ENCODE measurements around the gene TANK.
"Not testable (repeated sequence)": the region's sequence is repeated elsewhere in the genome, so short reads cannot be mapped to it uniquely, and the experiment has no call there.

DNA sequence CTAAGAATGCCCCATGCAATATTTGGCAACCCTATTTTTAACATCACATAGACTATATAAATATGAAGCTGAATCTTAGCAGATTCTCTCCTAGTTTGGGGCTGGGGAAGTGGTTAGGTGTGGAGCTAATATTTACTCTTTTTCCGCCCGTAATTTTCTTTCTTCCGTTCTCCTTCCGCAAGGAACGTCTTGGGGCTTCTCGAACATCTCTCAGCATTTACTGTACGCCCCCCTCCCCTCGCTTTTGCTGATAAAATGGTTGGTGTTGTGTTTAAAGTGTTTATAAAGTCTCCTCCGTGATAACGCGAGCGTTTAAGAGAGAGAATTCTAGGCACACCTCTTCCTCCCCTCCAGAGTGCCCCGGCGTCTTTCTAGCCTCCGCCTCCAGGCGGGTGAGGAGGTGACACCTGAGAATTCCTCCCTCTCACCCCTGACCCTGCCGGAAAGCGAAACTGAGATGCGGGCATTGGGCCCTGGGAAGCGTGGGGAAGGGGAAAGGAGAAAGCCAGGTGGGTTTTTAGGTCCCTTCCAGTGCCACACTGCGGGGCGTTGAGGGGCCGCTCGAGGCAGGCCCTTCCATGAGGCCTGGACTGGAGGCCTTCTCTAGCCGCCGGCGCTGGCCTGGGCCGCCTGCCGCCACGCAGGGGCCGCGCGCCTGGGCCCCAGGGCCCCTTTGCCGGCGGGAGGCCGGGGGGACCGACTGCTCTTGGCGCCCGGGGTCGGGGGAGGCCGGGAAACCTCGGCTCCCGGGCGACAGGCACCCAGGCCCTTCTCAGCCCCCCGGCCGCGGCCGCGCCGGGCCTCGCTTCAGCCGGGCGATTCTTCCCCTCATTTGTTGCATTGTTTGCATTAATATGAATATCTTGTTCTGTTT is 84.4 kb downstream of the TANK start:
- TF ChIP-seq, protein P1, sequence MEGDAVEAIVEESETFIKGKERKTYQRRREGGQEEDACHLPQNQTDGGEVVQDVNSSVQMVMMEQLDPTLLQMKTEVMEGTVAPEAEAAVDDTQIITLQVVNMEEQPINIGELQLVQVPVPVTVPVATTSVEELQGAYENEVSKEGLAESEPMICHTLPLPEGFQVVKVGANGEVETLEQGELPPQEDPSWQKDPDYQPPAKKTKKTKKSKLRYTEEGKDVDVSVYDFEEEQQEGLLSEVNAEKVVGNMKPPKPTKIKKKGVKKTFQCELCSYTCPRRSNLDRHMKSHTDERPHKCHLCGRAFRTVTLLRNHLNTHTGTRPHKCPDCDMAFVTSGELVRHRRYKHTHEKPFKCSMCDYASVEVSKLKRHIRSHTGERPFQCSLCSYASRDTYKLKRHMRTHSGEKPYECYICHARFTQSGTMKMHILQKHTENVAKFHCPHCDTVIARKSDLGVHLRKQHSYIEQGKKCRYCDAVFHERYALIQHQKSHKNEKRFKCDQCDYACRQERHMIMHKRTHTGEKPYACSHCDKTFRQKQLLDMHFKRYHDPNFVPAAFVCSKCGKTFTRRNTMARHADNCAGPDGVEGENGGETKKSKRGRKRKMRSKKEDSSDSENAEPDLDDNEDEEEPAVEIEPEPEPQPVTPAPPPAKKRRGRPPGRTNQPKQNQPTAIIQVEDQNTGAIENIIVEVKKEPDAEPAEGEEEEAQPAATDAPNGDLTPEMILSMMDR (conservative IDR thresholded peaks at IDR 0.05; ENCODE audit: low read depth in 2 of 2): not testable (repeated sequence)
- not testable (repeated sequence) for TF ChIP-seq POLR2AphosphoS5 (IDR thresholded peaks at IDR 0.05; ENCODE audit: low read depth); EZH2phosphoT487 (IDR thresholded peaks at IDR 0.05; ENCODE audit: unreplicated experiment); ZNF331 (CRISPR knock-in tag; IDR thresholded peaks at IDR 0.05; ENCODE audit: low read depth); STAT1 (IDR thresholded peaks at IDR 0.05; ENCODE audit: unreplicated experiment); NANOG (IDR thresholded peaks at IDR 0.05; ENCODE audit: borderline replicate concordance); CREB1 (CRISPR knock-in tag; IDR thresholded peaks at IDR 0.05; ENCODE audit: low read depth); ZNF114 (CRISPR knock-in tag; IDR thresholded peaks at IDR 0.05); JUNB (IDR thresholded peaks at IDR 0.05; ENCODE audit: unreplicated experiment)
- TF ChIP-seq, protein P2, sequence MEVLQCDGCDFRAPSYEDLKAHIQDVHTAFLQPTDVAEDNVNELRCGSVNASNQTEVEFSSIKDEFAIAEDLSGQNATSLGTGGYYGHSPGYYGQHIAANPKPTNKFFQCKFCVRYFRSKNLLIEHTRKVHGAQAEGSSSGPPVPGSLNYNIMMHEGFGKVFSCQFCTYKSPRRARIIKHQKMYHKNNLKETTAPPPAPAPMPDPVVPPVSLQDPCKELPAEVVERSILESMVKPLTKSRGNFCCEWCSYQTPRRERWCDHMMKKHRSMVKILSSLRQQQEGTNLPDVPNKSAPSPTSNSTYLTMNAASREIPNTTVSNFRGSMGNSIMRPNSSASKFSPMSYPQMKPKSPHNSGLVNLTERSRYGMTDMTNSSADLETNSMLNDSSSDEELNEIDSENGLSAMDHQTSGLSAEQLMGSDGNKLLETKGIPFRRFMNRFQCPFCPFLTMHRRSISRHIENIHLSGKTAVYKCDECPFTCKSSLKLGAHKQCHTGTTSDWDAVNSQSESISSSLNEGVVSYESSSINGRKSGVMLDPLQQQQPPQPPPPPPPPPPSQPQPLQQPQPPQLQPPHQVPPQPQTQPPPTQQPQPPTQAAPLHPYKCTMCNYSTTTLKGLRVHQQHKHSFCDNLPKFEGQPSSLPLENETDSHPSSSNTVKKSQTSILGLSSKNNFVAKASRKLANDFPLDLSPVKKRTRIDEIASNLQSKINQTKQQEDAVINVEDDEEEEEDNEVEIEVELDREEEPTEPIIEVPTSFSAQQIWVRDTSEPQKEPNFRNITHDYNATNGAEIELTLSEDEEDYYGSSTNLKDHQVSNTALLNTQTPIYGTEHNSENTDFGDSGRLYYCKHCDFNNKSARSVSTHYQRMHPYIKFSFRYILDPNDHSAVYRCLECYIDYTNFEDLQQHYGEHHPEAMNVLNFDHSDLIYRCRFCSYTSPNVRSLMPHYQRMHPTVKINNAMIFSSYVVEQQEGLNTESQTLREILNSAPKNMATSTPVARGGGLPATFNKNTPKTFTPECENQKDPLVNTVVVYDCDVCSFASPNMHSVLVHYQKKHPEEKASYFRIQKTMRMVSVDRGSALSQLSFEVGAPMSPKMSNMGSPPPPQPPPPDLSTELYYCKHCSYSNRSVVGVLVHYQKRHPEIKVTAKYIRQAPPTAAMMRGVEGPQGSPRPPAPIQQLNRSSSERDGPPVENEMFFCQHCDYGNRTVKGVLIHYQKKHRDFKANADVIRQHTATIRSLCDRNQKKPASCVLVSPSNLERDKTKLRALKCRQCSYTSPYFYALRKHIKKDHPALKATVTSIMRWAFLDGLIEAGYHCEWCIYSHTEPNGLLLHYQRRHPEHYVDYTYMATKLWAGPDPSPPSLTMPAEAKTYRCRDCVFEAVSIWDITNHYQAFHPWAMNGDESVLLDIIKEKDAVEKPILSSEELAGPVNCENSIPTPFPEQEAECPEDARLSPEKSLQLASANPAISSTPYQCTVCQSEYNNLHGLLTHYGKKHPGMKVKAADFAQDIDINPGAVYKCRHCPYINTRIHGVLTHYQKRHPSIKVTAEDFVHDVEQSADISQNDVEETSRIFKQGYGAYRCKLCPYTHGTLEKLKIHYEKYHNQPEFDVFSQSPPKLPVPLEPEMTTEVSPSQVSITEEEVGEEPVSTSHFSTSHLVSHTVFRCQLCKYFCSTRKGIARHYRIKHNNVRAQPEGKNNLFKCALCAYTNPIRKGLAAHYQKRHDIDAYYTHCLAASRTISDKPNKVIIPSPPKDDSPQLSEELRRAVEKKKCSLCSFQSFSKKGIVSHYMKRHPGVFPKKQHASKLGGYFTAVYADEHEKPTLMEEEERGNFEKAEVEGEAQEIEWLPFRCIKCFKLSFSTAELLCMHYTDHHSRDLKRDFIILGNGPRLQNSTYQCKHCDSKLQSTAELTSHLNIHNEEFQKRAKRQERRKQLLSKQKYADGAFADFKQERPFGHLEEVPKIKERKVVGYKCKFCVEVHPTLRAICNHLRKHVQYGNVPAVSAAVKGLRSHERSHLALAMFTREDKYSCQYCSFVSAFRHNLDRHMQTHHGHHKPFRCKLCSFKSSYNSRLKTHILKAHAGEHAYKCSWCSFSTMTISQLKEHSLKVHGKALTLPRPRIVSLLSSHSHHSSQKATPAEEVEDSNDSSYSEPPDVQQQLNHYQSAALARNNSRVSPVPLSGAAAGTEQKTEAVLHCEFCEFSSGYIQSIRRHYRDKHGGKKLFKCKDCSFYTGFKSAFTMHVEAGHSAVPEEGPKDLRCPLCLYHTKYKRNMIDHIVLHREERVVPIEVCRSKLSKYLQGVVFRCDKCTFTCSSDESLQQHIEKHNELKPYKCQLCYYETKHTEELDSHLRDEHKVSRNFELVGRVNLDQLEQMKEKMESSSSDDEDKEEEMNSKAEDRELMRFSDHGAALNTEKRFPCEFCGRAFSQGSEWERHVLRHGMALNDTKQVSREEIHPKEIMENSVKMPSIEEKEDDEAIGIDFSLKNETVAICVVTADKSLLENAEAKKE (CRISPR knock-in tag; IDR thresholded peaks at IDR 0.05): not testable (repeated sequence)
- peak; percentile 49 for TF ChIP-seq EZH2 (IDR thresholded peaks at IDR 0.05; ENCODE audit: low read depth, unreplicated experiment)
- TF ChIP-seq, protein P3, sequence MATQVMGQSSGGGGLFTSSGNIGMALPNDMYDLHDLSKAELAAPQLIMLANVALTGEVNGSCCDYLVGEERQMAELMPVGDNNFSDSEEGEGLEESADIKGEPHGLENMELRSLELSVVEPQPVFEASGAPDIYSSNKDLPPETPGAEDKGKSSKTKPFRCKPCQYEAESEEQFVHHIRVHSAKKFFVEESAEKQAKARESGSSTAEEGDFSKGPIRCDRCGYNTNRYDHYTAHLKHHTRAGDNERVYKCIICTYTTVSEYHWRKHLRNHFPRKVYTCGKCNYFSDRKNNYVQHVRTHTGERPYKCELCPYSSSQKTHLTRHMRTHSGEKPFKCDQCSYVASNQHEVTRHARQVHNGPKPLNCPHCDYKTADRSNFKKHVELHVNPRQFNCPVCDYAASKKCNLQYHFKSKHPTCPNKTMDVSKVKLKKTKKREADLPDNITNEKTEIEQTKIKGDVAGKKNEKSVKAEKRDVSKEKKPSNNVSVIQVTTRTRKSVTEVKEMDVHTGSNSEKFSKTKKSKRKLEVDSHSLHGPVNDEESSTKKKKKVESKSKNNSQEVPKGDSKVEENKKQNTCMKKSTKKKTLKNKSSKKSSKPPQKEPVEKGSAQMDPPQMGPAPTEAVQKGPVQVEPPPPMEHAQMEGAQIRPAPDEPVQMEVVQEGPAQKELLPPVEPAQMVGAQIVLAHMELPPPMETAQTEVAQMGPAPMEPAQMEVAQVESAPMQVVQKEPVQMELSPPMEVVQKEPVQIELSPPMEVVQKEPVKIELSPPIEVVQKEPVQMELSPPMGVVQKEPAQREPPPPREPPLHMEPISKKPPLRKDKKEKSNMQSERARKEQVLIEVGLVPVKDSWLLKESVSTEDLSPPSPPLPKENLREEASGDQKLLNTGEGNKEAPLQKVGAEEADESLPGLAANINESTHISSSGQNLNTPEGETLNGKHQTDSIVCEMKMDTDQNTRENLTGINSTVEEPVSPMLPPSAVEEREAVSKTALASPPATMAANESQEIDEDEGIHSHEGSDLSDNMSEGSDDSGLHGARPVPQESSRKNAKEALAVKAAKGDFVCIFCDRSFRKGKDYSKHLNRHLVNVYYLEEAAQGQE (IDR thresholded peaks at IDR 0.05; ENCODE audit: unreplicated experiment): not testable (repeated sequence)
- TF ChIP-seq, protein P4, sequence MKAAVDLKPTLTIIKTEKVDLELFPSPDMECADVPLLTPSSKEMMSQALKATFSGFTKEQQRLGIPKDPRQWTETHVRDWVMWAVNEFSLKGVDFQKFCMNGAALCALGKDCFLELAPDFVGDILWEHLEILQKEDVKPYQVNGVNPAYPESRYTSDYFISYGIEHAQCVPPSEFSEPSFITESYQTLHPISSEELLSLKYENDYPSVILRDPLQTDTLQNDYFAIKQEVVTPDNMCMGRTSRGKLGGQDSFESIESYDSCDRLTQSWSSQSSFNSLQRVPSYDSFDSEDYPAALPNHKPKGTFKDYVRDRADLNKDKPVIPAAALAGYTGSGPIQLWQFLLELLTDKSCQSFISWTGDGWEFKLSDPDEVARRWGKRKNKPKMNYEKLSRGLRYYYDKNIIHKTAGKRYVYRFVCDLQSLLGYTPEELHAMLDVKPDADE (IDR thresholded peaks at IDR 0.05): not testable (repeated sequence)
